Activated CD4-positive, alpha-beta T cell treated with anti-CD3 and anti-CD28 coated beads, Interleukin-10, Interleukin-2, amounts not matched to agents 100 ng/mL and 50 ng/mL, durations not matched to agents 16 hours and 8 hours (primary cell): ENCODE measurements around the gene DGKD.

Experiments
- DNase-seq: peaks from one replicate; pipeline ENCODE4 v3.0.0-alpha.2; 2020

Gene DGKD

DNA sequence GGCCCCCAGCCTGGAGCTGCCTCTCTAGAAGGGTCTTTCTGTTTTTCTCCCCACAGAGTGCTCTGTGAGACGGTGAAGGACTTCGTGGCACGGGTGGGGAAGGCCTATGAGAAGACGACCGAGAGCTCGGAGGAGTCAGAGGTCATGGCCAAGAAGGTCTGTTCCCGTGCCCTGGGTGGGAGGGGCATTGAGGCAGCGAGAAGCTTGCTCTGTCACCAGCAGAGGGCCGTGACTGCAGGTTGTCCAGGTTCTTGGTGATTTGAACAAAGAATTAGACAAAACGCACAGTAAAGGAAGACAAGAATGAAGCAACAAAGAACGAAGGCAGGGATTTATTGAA lies 93.9 kb downstream of the DGKD start:
- DNase-seq, result no peak

DNA sequence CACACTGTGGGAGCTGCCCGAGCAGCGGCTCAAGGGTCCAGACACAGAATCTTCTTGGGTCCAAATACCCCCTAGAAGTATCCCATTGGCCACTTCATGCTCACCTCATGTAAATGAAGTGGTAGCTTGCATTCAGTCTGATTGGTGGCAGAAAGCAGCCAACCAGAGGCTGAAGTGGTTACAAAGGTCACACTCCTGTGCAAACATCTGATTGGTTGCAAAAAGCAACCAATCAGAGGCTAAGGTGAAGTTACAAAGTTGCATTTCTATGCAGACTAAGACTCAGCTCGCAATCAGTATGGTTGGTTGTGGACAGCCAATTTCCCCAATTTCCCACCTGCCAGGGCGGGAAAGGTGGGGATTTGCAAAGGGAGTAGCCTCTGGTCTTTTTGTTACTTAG lies 94.3 kb downstream of the DGKD start:
- no peak for DNase-seq

DNA sequence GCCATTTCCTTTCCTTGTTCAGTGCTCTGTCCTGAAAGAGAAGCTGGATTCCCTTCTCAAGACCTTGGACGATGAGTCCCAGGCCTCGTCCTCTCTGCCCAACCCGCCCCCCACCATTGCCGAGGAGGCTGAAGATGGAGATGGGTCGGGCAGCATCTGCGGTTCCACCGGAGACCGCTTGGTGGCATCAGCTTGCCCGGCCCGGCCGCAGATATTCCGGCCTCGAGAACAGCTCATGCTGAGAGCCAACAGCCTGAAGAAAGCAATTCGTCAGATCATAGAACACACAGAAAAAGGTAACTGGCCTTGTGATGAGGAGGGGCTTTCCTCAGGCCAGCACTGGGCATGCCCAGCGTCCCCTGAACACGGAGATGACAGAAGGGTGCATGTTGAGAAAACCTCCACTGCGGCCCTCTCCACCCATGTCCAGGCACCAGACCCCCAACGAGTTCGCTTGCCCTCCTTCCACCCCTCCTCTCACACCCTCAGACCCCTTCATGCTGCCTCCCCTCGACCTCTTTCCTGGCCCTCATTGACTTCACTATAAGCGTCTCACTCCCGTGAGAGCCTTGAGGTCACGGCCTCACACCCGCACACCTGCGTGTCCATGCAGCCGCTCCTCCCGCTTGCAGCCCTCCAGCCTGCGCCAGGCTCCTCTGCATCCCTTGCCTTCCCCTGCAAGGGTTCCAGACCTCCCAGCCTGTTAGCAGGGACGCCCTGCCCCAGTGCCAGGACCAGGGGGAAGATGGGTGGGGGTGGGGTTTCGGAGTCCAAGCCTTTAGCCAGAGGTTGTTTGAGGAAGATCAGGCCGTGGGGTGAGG lies 95.0 kb downstream of the DGKD start:
- no peak for DNase-seq

DNA sequence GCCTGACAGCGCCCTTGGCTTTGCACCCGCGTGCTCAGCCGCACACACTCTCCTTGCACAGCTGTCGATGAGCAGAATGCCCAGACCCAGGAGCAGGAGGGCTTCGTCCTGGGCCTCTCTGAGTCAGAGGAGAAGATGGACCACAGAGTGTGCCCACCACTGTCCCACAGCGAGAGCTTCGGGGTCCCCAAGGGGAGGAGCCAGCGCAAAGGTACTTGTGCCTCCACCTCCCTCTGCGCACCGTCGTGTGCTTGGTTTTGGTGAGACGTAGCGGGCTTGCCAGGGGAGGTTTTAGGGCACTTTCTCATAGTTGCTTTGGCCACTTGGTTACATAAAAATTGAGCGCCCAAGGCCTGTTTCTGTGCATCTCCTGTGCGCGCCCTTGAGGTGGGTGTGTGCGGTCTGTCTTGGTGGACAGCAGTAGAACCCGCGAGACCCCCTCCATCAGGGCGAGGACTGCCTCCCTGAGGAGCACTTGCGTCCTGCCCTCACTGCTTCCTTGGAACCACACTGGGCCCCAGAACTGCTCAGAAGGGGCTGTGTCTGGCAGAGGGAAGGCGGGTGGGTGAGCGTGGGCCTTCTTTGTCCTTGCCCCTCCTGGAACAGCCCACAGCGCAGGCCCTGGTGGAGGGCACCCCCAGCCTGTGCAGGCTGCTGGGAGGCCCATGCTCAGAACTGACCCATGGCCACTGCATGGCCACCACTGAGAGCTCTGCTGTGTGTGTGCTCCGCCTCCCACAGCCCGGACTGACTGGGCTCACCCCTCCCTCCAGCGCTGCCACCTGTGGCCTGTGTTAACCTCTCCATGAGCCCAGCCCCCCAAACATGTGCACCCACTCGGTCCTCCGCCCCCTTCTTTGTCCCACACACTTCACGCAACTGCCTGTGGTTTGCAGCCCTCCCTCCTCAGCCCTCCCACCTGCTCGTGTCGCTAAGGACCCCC lies 95.9 kb downstream of the DGKD start:
- DNase-seq, result no peak

DNA sequence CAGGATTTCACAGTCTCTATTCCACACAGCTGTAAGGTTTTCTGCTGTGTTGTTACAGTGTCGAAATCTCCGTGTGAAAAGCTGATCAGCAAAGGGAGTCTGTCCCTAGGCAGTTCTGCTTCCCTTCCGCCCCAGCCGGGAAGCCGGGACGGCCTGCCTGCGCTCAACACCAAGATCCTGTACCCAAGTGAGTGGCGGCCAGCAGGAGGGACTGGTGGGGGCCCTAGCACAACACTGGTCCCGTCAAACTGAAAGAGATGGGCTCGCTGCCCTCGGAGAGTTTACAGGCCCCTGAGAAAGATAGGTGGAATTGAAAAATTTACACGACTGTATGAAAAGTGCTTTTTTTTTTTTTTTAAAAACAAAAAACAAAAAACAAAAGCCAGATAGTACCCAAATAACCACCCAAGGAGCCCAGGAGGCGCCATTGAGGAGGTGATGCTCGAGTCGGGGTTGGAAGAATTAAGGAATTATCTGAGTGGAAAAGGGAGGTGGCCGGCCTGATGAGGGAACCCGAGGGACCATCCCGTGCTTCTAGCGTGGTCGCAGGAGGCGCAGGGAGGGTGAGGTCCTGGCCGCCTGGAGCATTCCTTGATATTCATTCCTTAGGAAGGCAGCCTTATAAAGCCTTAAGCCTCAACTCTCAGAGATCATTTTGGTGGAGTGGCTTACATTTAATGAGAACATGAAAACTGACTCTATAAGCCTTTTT lies 96.7 kb downstream of the DGKD start:
- no peak for DNase-seq

DNA sequence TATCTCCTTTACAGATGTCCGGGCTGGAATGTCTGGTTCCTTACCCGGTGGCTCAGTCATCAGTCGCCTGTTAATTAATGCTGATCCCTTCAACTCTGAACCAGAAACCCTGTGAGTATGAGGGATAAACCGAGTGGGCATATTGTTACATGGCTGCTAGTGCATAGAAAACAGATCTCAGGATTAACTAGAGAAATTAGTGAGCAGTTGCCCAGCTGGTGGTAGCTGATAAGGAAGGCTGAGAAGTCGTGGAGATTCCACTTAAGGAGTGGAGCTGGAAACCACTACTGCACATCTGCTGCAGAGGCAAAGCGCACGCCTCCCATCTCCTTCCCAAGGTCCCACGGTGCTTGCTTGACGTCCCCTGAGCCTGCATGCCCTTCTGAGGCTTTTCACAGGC lies 97.7 kb downstream of the DGKD start:
- no peak for DNase-seq

DNA sequence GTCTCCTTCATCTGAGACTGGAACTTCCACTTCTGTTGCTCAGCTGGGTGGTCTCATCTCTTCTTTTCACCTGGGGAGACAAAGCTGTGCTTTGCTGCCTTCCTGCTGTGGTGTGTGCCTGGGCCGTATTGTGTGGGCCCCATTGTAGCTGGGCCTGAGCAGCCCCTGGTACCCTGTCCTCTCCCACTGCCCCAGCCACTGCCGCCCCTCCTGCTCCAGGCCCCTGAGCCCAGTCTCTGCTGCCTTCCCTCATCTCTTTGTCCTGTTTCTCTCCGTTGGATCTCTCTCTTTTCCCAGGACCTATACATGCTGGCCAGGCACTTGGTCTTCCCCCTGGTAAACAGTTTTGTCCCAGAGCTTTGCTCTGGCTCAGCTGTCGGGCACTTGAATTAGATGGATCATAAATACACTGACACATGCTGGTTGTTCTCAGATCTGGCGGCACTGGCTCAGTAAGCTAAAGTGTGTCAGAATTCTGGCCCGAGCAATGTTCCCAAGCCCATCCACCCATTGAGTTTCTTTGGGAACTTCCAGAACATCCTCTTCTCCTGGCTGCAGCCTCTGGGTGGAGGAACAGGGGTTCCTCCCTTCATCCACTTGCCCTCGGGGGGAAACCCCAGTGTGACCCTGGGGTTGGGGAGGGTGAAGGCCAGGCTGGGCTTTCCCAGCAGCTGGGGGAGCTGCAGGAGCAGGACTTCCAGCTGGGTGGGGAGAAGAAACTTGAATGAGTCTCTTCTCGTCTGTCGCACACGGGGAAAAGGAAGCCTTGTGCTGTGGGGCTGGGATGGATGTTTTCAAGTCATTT lies 99.0 kb downstream of the DGKD start:
- no peak for DNase-seq

DNA sequence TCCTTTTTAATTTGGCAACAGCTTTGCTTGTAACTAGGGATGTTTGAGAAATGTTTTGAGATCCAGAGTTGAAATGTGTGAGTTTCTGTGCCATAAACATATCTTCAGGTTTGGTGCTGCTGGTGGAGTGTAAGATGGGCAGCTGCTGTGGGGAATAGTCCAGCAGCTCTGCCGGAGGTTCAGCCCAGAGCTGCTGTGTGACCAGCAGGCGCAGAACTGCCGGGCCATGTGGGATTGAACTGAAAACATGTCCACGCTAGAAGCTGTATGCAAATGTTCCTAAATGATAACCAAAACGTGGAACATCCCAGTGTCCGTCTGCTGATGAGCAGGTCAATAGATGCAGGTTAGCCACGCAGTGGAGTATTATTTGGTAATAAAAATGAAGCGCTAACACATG lies 99.6 kb downstream of the DGKD start:
- no peak for DNase-seq

DNA sequence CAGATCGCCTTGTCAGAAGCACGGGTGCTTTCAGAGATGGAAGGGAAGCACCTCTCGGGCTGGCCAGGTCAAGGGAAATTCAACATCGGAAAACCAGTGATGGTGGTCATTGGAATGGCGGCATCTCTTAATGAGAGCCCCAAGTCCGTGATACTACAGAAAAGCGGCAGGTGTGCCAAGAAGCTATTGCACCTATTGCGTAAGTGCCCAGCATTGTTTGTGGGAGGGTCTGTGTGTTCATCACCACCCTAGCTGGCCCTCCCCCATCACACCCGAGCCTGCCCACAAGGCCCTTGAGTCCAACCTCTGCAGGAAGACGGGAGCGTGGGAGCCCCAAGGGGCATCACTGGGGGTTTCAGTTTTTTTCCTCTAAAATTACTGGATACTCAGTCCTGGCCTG lies 100.7 kb downstream of the DGKD start:
- DNase-seq, result no peak

DNA sequence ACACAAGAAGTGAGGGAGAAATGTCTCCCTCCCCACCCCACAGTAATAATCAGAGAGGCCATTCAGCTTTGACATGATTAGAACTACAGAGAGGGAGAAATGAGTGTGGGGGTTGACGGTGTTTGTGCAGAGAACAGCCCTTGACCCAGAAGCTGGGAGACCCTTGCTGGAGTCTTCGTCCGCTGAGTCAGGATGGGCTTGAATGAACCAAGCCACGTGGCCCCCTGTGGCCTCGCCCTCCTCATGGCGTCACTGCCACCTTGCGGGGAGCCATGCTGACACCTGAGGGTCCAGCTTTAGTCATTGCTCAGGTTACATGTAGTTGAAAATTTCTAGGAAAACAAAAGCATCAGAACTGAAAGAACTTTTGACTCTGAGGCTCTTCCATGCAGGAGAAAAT lies 101.2 kb downstream of the DGKD start:
- DNase-seq, result no peak

DNA sequence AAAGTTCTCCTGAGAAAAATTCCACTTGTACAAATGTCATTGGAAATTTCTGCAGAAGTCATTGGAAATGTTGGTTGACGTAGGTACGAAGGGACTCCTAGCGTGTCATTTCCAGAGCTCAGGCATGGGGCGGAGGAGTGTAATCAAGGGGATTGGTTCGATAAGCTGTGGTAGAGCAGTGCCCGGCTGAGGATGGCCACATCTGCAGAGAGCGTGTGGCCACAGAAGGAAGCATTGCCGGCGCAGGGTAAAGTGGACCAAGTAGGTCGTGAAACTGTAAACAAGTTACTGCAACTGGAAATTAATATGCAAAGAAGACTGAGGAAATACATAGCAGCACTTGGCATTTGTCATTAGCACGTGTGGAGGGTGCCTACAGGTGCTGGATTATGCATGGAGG lies 101.8 kb downstream of the DGKD start:
- no peak for DNase-seq

DNA sequence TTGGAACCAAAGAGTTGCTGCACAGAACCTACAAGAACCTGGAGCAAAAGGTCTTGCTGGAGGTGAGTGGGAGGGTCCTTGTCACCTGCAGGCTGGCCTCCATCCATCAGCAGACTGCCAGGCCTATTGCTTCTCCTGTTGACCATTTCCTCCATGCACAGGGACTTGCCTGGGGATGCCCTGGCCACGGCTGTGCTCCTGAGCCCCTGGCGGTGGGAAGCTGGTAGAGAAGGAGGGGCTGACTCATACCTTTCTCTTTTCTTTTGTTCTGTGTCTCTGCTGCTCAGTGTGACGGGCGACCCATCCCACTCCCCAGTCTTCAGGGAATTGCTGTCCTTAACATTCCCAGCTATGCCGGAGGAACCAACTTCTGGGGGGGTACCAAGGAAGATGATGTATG lies 102.6 kb downstream of the DGKD start:
- no peak for DNase-seq

DNA sequence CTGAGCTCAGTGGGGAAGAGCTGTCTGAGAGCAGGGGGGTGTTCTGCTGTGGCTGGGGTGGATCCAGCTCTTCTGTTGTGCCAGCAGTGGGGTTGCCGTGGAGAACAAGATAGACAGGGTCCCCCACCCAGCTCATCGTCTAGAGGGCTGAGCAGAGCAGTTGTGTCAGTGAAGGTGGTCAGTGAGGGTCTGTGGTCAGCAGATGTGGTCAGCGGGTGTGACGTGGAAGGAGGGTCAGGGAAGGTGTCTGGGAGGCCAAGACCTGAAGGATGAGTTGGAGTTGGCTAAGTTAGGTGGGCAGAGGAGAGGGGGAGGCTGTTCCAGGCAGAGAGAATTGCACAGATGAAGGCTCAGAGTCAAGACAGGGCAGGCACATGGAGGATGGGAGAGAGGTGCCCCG lies 103.1 kb downstream of the DGKD start:
- no peak for DNase-seq

DNA sequence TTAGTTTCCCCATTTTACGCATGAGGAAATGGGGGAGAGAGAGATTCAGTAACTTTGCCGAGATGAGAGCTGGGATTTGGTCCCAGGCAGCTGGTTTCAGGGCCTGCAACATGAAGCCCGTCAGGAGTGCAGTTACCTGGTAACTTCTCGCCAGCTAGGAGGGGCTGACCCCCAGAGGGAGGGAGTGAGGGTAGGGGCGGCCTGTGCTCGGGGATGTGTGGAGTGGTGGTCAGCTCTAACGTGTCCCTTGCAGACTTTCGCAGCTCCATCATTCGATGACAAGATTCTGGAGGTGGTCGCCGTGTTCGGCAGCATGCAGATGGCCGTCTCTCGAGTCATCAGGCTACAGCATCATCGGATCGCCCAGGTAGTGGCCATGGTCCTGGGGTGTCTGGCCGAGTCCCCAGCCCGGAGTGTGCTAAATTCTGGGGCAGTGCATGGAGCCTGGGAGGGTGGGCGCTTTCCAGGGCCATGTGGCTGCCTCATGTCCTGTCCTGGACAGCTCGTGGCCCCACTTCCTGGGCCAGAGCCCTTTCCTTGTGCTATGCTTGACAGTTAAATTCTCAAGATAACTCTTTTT lies 103.8 kb downstream of the DGKD start:
- no peak for DNase-seq

DNA sequence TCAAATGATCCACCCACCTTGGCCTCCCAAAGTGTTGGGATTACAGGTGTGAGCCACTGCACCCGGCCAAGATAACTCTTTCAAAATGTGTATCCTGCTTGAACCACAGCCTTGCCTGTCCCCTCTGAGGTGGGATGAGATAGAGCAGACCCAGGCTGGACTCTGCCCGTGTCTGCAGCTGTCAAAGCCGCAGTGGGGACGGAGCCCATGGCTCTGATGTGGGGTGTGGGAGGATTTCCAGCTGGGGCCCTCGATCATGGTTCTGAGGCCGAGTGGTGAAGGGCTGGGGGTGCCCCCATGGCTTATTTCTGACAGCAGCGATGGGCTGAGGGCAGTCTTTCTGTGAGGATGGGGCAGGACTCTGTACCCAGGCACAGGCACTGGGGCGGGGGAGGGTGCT lies 104.5 kb downstream of the DGKD start:
- DNase-seq, result no peak

DNA sequence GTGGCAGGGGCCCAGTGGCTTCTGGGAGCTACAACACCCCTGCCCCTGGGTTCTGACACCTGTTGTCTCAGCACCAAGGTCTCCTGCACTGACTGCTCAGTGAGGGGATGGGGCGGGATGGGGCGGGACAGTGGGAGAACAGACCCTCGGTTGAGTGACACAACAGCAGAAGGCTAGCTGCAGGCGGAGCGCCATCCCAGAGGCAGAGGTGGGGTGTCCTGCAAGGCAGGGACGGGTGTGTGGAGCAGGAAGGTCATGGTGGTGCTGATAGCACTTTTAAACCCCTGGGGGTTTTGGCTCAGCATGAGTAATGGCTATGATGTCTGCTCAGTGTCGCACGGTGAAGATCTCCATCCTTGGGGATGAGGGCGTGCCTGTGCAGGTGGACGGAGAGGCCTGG lies 105.1 kb downstream of the DGKD start:
- DNase-seq, result no peak

DNA sequence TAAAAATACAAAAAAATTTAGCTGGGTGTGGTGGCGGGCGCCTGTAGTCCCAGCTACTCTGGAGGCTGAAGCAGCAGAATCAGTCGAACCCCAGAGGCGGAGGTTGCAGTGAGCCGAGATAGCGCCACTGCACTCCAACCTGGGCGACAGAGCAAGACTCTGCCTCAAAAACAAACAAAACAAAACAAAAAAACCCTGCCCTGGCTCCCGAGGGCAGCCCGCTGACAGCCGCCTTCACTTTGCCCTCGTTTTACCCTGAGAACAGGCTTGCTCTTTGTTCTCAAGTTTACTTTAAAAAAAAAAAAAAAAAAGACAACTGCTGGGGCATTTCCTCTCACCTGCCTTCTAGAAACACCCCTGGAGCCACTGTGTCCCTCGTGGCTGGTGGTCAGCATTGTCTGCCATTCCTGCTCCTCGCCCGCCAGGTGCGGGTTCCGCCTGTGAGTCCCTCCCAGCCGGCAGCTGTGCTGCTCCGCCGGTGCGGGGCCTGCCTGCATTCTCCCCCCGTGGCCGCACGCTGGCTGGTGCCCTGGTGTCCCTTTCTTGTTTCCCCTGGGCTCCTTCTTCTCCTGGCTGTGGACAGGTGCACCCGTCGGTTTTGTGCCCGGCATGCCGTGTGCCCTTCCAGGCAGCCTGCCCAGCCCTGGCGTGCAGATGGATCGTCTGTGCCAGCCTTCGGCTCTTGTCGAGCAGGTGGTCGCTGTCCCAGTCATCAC lies 106.6 kb downstream of the DGKD start:
- no peak for DNase-seq

DNA sequence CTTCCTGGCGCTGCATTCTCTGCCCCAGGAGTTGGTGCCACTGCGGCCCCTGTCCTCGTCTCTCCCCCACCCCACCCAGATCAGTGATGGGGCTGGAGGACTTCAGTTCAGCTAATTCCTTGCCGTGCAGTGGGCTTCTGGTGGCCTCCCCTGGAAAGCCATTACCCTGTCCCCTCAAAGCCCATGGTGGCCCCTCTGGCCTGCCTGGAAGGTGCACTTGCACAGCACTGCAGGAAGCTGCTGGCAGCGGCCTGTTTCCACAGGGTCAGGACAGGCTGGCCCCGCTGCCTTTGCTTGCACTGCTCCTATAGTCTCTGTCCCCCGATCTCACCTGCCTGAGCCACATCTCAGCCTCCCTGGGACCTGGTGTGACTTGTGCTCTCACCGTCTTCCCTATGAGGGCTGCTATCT lies 107.2 kb downstream of the DGKD start:
- DNase-seq, result no peak

DNA sequence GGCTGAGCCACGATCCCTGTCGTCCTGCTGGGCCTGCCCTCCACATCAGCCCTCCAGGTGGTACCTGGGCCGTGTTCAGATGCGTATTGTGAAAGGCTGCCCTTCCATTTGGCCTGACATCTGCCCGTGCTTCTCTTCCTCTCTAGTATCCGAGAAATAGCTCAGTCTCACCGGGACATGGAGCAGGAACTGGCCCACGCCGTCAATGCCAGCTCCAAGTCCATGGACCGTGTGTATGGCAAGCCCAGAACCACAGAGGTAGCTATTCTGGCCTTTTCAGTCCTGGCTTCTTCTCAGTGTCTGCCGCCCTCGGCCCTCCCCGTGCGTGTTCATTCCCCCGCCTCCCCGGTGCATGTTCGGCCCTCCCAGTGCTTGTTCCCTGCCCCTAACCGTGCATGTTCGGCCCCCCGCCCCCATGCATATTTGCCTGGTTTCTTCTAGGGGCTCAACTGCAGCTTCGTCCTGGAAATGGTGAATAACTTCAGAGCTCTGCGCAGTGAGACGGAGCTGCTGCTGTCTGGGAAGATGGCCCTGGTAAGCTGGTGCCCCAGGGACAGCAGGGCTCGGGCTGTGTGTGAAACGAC lies 108.0 kb downstream of the DGKD start:
- DNase-seq, result no peak

DNA sequence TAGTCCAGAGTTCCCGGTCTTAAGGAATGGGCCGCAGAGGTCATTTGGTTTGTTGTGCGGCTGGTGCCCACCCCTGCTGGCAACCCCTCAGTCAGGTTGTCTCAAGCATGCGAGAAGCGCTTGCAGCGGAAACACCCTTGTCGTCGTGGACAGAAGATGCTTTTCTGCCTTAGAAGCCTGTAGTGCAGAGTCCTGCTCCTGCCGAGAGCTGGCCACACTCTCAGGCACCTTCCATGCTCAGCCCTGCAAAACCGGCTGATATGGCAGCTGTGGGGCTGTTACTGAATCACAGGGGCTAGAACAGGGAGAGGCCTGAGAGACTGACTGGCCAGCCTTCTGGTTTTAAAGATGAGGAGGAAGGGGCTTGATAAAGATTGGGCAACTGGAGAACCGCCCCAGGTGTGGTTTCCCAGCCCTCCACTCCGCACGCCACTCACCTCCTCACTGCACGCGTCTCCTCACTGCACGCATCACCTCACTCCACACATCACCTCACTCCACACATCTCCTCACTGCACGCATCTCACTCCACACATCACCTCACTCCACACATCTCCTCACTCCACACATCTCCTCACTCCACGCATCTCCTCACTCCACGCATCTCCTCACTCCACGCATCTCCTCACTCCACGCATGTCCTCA lies 108.7 kb downstream of the DGKD start:
- DNase-seq, result no peak

DNA sequence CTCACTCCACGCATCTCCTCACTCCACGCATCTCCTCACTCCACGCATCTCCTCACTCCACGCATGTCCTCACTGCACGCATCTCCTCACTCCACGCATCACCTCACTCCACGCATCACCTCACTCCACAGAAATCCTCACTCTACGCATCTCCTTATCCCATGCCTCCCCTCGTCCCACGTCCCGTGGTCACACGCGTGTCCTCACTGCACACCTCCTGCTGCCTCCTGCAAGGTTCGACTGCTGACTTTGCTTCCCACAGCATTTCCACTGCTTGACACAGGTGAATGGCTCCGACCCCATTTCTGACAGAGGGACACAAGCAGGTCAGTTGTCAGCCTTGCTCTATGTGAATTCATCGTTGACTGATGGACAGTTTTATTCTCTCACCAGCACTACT lies 109.3 kb downstream of the DGKD start:
- DNase-seq, result no peak
